Left renal cortex interstitium (tissue), 4 donors: Measurements from ENCODE around the gene TRIM67. TPM values are rescaled to one million over a fixed set of nuclear protein-coding genes. Genes with fewer than 3 reads are reported as not detected.

Experiments
- polyA plus RNA-seq, 4 donors: library from polyadenylated mRNA; unstranded; fragments of 120-200 nt; gene quantifications; one replicate each; pipeline ENCODE4 v1.2.1, GENCODE V29; 2013; ENCODE audit not compliant: insufficient read length in 4 of 4

Gene TRIM67
- polyA plus RNA-seq, 4 donors: 0.09 to 0.17 (median 0.10) TPM

Other genes with a start within 250 kb of the TRIM67 start
- gene TTC13, start 183.2 kb upstream of the TRIM67 start, polyA plus RNA-seq: 10 to 100 TPM; 14.6 to 24.9 (median 20.3) TPM
- gene ARV1, start 183.0 kb upstream of the TRIM67 start, polyA plus RNA-seq: 10 to 100 TPM; 25.5 to 31.2 (median 27.5) TPM
- gene FAM89A, start 121.8 kb upstream of the TRIM67 start, polyA plus RNA-seq: 10 to 100 TPM; 16.8 to 24.5 (median 19.7) TPM
- 10 to 100 TPM; 59.9 to 77.3 (median 62.9) TPM for gene GNPAT, start 79.2 kb downstream of the TRIM67 start, polyA plus RNA-seq
- gene EXOC8, start 175.8 kb downstream of the TRIM67 start, polyA plus RNA-seq: 10 to 100 TPM; 10.2 to 12.4 (median 10.6) TPM
- 10 to 100 TPM; 12.8 to 14.9 (median 13.6) TPM for gene SPRTN, start 176.2 kb downstream of the TRIM67 start, polyA plus RNA-seq